GM19043 (cell line): ENCODE data around the gene AK3.
A peak's percentile ranks its signal among the peaks of the same experiment; 100 is the strongest.

ENCODE experiments used
- ATAC-seq: cut with Tn5 transposase; IDR thresholded peaks from one replicate; pipeline ENCODE4 v1.9.1; 2021; ENCODE audit warnings: low read depth; ENCODE audit not compliant: unreplicated experiment

Gene AK3

DNA sequence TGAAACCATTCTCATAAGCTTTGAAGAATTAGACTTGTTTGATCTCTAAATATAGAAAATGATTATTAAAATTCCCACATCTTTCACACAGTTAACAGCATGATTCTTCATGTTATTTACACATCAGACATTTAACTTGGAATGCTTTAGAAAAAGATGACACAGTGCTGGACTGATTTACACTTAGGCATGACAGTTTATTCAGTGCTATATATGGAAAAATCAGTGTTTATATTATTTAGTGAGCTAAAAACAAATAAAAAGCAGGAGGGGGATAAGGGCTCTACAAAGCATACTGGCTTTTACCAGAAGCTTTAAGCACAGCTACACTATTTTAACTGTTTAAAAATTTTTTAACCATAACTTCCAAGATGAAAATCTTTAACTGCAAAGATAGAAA lies 31.6 kb downstream of the AK3 start:
- no peak for ATAC-seq

- no peak for ATAC-seq
Observed at GRCh38 chr9:4706971-4707622, 33.9 kb downstream of the AK3 start.

GRCh38 chr9:4706021-4706420 lies 35.0 kb downstream of the AK3 start:
- no peak for ATAC-seq

GRCh38 chr9:4704129-4704528 lies 36.9 kb downstream of the AK3 start:
- no peak for ATAC-seq

GRCh38 chr9:4701526-4701925 lies 39.5 kb downstream of the AK3 start:
- ATAC-seq, result no peak

DNA sequence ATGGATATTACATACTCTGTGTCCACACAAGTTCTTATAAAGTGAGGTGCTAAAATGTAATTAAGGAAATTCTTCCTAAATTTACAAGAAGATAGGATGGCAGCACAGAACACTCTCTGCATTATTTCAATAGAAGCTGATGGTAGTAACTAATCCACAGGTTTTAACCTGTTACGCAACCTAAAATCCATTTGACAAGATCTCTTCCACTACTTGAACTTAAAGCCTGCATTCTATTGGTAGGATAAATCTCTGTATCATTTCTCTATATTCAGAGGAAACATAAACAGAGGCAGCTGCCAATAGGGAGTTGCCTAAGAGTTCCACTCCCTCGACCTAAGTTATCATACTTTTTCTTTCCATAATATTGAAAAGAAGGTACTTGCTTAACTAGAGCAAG lies 40.1 kb downstream of the AK3 start:
- no peak for ATAC-seq

DNA sequence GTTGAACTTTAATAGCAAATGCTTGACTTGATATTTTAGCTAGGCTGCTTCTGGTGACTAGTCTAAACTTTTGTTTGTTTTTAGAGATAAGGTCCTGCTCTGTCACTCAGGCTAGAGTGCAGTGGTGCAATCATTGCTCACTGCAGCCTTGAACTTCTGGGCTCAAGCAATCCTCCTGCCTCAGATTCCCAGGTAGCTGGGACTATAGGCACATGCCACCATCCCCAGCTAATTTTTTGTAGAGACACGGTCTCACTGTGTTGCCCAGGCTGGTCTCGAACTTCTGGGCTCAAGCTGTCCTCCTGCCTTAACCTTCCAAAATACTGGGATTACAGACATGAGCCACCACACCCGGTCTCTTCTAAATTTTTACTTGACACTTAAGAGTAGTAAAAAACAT lies 40.9 kb downstream of the AK3 start:
- ATAC-seq, result no peak

GRCh38 chr9:4691795-4692194 lies 49.2 kb downstream of the AK3 start:
- ATAC-seq, result no peak

DNA sequence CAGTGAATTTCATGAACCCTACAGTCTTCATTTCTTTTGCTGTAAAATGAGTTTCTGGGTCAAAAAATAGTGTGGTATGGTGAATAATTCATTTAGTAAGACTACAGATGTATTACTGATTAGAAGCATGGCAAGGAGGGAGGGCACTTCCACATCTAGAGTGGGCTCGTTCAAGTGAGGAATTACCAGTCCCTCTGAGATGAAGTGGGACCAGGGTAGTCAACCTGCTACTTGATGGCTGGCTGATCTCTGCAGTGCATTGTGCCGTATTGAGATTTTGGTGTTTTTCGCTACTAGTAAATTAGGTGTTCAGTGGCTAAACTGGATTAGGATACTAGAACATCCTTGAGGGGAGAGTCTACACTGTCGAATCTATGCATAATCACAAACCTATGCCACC lies 50.9 kb downstream of the AK3 start:
- ATAC-seq, result peak; percentile 56

GRCh38 chr9:4689687-4690104 lies 51.3 kb downstream of the AK3 start:
- ATAC-seq, result peak; percentile 66

GRCh38 chr9:4689021-4689420 lies 52.0 kb downstream of the AK3 start:
- ATAC-seq, result no peak

GRCh38 chr9:4686584-4686983 lies 54.4 kb downstream of the AK3 start:
- no peak for ATAC-seq

DNA sequence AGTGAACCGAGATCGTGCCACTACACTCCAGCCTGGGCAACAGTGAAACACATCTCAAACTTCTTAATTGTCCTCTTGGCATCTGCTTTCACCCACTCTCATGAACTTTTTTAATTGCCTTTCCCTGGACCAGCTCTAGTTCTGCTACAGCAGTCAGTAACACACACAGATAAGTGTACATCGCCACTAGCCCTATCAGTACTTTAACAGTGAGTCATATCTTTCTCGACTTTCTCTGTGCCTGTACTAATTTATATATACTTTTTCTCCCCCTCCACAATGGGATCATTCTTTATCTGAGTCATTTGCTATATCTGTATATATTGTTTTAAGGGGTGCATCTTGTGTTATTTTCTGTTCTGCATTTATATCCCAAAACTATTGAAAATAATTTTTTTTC lies 54.9 kb downstream of the AK3 start:
- no peak for ATAC-seq

DNA sequence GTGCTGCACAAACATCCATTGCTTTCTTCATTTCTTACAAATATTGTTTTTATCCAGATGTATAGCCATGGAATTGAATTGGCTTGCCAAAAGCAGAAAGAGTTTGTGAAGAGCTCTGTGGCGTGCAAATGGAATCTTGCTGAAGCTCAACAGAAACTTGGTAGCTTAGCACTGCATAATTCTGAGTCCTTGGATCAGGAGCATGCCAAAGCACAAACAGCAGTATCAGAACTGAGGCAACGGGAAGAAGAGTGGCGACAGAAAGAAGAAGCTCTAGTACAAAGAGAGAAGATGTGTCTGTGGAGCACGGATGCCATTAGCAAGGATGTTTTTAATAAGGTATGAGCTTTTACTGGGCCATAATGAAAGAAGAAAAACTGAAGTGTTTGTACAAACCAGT lies 56.2 kb downstream of the AK3 start:
- ATAC-seq, result no peak

- ATAC-seq, result no peak
Observed at GRCh38 chr9:4680750-4681149, 60.3 kb downstream of the AK3 start.

DNA sequence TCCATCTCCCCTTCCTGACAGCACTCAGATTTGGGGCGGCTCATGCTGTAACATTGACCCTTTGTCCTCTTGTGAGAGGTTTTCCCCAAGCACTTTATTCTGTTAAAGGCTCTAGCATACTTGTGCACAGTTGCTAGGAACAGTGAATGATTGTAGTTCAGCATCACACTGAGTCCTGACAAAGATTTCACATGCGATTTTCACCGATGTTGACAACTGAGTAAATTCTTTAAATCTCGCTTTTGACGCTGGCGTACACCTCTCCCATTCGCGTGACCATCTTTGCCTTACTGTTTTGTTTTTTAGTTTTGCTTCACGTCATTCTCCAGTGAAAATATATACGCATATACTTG lies 60.9 kb downstream of the AK3 start:
- no peak for ATAC-seq

DNA sequence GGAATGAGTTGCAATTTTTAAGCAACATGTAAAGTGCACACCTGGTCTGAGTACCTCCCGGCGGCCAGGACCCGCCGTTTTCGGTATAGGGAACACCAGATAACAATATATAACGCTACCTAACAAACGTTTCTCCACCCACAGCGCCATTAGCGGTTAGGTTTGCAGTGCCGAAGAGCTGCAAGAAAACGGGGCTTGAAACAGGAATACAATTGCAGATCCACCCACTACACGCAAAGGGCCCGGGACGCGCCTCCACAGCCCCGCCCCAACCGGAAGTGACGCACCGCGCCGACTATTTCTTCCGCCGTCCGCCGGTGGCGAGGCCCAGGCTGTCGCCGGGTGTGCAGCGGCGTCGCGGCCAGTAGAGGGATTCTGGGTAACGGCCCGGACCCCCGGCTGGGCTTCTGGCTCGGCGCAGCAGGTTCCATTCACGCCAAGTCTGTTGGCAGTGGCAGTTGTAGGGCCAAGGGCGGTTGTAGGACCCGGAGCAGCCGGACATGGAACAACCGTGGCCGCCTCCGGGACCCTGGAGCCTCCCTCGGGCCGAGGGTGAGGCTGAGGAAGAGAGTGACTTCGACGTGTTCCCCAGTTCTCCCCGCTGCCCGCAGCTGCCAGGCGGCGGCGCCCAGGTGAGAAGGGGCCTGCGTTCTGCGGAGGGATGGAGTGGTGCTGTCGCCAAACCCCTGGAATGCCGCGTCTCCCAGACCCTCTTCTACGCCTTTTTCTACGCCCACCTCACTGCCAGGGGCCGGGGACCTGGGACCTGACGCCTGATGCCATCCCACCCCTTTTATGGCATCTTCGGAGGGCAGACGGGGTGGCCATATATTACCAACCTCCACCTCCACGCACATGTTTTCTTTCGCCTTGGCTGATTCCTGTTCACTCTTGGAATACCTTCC lies 61.5 kb downstream of the AK3 start, which contains the start of gene CDC37L1:
TSS of gene CDC37L1 (plus strand) at position 302 of the 905 bp plus-strand sequence. CDS start at position 501, 199 bp downstream.
- ATAC-seq, result peak; percentile 96

- peak; percentile 14 for ATAC-seq
Observed at GRCh38 chr9:4678679-4679267, 62.2 kb downstream of the AK3 start.

- ATAC-seq, result no peak
Observed at GRCh38 chr9:4677392-4677791, 63.6 kb downstream of the AK3 start.

DNA sequence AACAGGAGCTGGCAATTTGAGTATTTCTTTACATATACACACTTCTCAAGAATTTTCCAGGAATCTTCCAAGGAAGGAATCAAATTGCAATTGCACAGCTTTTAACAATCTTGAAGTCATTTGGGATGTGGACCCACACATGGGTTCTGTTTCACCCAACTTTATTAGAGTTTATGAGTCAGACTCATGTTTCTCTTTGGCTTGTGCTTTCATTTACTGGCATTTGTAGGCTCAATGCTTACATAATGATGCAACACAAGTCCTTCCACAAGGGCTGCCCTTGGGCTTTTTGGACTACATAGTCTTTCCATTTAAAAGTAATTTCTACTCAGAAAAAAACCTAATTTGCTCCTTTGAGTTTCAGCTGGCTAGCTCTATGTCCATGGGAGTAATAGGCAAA lies 66.2 kb downstream of the AK3 start:
- no peak for ATAC-seq

DNA sequence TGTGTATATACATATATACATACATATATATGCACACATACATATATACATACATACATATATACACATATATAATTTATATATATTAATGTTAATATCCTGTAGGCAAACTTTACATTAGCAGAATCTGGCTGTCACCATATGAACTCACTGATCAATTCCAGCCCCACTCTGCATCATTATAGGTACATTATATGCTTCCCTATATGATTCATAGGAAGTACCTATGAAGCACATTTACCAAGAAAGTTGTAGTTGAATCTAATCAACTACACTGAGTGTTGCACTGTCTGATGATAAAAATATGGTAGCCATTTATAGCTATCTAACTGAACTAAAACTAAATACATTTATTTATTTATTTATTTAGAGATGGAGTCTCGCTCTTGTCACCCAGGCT lies 69.3 kb downstream of the AK3 start:
- no peak for ATAC-seq

DNA sequence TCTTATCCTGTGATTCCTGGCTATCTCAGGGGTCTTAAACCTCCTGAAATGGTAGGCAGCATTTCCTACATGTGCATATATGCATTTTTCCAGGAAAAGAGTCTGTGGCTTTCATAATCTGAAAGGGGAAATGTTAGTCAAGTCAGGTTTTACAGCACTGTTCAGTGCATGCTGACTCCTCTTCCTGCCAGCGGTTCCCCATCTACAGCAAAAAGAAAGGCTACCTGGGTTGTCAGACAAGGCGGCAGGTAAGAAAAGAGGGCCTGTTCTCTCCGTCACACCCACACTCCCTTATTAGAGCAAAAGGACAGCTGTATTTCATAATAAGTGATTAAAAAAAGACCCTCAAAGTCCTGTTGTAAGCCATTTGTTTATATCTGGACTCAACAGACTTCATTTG lies 70.4 kb downstream of the AK3 start:
- ATAC-seq, result no peak
